DOHH2 (cell line): ENCODE measurements around the gene KIAA1191.

Experiments
- CTCF ChIP-seq: fragments of 200-600 bp; sonication (generic); IDR thresholded peaks from one replicate; pipeline ENCODE4 v1.5.1; 2014; ENCODE audit warnings: antibody characterized with exemption, mild to moderate bottlenecking, low read depth, low read length; ENCODE audit not compliant: poor library complexity, severe bottlenecking
- EZH2phosphoT487 ChIP-seq: fragments of 200-600 bp; sonication (generic); IDR thresholded peaks from 2 replicates; pipeline ENCODE4 v1.6.1; 2017; ENCODE audit warnings: borderline replicate concordance, mild to moderate bottlenecking, antibody characterized with exemption, low read length, moderate library complexity, mixed read lengths

- no peak for TF ChIP-seq EZH2phosphoT487
- no peak for TF ChIP-seq CTCF
Measured at GRCh38 chr5:176391479-176391878, 29.9 kb upstream of the KIAA1191 start.
